Keratinocyte (primary cell): ENCODE data around the gene TEFM. TPM values are rescaled to one million over a fixed set of nuclear protein-coding genes. Genes with fewer than 3 reads are reported as not detected.

Source experiments
- DNase-seq: peaks from one replicate; pipeline ENCODE4 v3.0.0-alpha.2; 2011; ENCODE audit warnings: low read depth, missing footprints, low spot score
- FAIRE-seq: peaks from 2 replicates; lab custom pipeline; 2011; peaks lifted over from hg19 to GRCh38; lab: Jason Lieb, UNC
- H2AFZ ChIP-seq: 2 replicates; pipeline ENCODE4 v1.6.0; 2012; ENCODE audit warnings: low read length, control low read depth, inconsistent platforms; ENCODE audit not compliant: control insufficient read depth
- H3K27ac ChIP-seq: 2 replicates; pipeline ENCODE4 v1.5.1; 2011; ENCODE audit warnings: low read length; ENCODE audit not compliant: control insufficient read depth, insufficient read depth
- H3K27me3 ChIP-seq: 3 replicates; pipeline ENCODE4 v1.6.0; 2011; ENCODE audit warnings: low read length; ENCODE audit not compliant: control insufficient read depth, insufficient read depth; ENCODE audit errors: extremely low read depth
- H3K36me3 ChIP-seq, 2 experiments: 2 replicates in 1 of 2; 3 replicates in 1 of 2; pipeline ENCODE4 v1.5.1; 2011; ENCODE audit warnings: low read length in 2 of 2, mild to moderate bottlenecking in 1 of 2; ENCODE audit not compliant: control insufficient read depth in 2 of 2, insufficient read depth in 2 of 2; ENCODE audit errors: extremely low read depth in 1 of 2
- H3K4me1 ChIP-seq: 3 replicates; pipeline ENCODE4 v1.5.1; 2011; ENCODE audit warnings: low read length; ENCODE audit not compliant: control insufficient read depth, insufficient read depth; ENCODE audit errors: extremely low read depth
- H3K4me2 ChIP-seq: 3 replicates; pipeline ENCODE4 v1.6.0; 2011; ENCODE audit warnings: low read depth, low read length; ENCODE audit not compliant: control insufficient read depth, insufficient read depth; ENCODE audit errors: extremely low read depth
- H3K4me3 ChIP-seq, 3 experiments: fragments of 200-600 bp in 1 of 3; sonication (generic) in 1 of 3; 2 replicates in 2 of 3; 3 replicates in 1 of 3; pipeline ENCODE4 v1.5.1; 2011 to 2016; ENCODE audit warnings: low read length in 3 of 3, mild to moderate bottlenecking in 3 of 3, control low read depth in 2 of 3, inconsistent platforms in 1 of 3, low read depth in 1 of 3, mixed read lengths in 1 of 3, mixed run types in 1 of 3, moderate library complexity in 1 of 3; ENCODE audit not compliant: control insufficient read depth in 2 of 3, insufficient read depth in 2 of 3; ENCODE audit errors: extremely low read depth in 1 of 3
- H3K79me2 ChIP-seq: 2 replicates; pipeline ENCODE4 v1.6.0; 2012; ENCODE audit warnings: low read length; ENCODE audit not compliant: control insufficient read depth, insufficient read depth
- H3K9ac ChIP-seq: 3 replicates; pipeline ENCODE4 v1.6.0; 2011; ENCODE audit warnings: low read length; ENCODE audit not compliant: control insufficient read depth, insufficient read depth; ENCODE audit errors: extremely low read depth
- H3K9me1 ChIP-seq: 3 replicates; pipeline ENCODE4 v1.6.0; 2011; ENCODE audit warnings: low read length; ENCODE audit not compliant: control insufficient read depth, insufficient read depth; ENCODE audit errors: extremely low read depth
- H3K9me3 ChIP-seq: 2 replicates; pipeline ENCODE4 v1.5.1; 2012; ENCODE audit warnings: low read depth, low read length; ENCODE audit not compliant: control insufficient read depth
- H4K20me1 ChIP-seq: 3 replicates; pipeline ENCODE4 v1.6.0; 2011; ENCODE audit warnings: low read length; ENCODE audit not compliant: control insufficient read depth, insufficient read depth; ENCODE audit errors: extremely low read depth
- CTCF ChIP-seq, 3 experiments: IDR thresholded peaks in 1 of 3; conservative IDR thresholded peaks in 1 of 3; optimal IDR thresholded peaks in 1 of 3; 2 replicates in 2 of 3; 3 replicates in 1 of 3; pipeline versions ENCODE3 to v1.5.1; 2011; ENCODE audit warnings: low read length in 3 of 3, mild to moderate bottlenecking in 3 of 3, moderate library complexity in 2 of 3, control low read depth in 1 of 3, inconsistent platforms in 1 of 3; ENCODE audit not compliant: insufficient read depth in 2 of 3; ENCODE audit errors: extremely low read depth in 1 of 3
- EZH2 ChIP-seq: IDR thresholded peaks from one replicate; pipeline ENCODE4 v1.6.1; 2012; ENCODE audit warnings: inconsistent platforms, mild to moderate bottlenecking, low read length, moderate library complexity
- dilution Hi-C: fragments of 300-500 bp; cut with MboI; formaldehyde crosslinking; loops from one replicate; pipeline ENCODE4 v1.7.0; 2020; ENCODE audit warnings: low sequenced_read_pairs; ENCODE audit not compliant: extremely low pct_ligation_motif_present
- polyA plus RNA-seq, 5 experiments: library from polyadenylated mRNA; depleted of rRNA in 3 of 5; stranded (reverse) in 3 of 5; stranded (forward) in 1 of 5; unstranded in 1 of 5; fragments of >200 nt; gene quantifications; 1 replicate in 1 of 5; 2 replicates in 3 of 5; 3 replicates in 1 of 5; pipeline versions ENCODE4 v1.2.1 to v1.2.3, GENCODE V29; 2011 to 2012; ENCODE audit warnings: missing spikeins in 2 of 5, low read depth in 1 of 5, low replicate concordance in 1 of 5

Gene TEFM
- polyA plus RNA-seq, 1 donor (not counting 4 experiments of a cell fraction or from before 2014, with no cell fraction given) = 16.9 TPM

- TF ChIP-seq CTCF (optimal IDR thresholded peaks at IDR 0.05 in 1 of 3, IDR thresholded peaks at IDR 0.05 in 1 of 3, conservative IDR thresholded peaks at IDR 0.05 in 1 of 3; ENCODE audit: extremely low read depth in 1 of 3, insufficient read depth in 2 of 3, low read length in 3 of 3) (no peak), EZH2 (no peak)
- H3K9me1 ChIP-seq = no peaks in the 10 kb centered on the region
- H3K4me2 ChIP-seq = no peak overlapping the region
- no peak overlapping the region for H3K4me3 ChIP-seq
- H3K9me3 ChIP-seq = no peaks in the 10 kb centered on the region
- H3K4me1 ChIP-seq = no peaks in the 10 kb centered on the region
- DNase-seq (no peak), FAIRE-seq (no peak)
- no peak overlapping the region for H3K27ac ChIP-seq
- H4K20me1 ChIP-seq = no peaks in the 10 kb centered on the region
- no peaks in the 10 kb centered on the region for H3K79me2 ChIP-seq
- H3K36me3 ChIP-seq = no peaks in the 10 kb centered on the region
- H3K27me3 ChIP-seq = no peaks in the 10 kb centered on the region
- H3K9ac ChIP-seq = no peak overlapping the region
- no peak overlapping the region for H2AFZ ChIP-seq
- dilution Hi-C loops = no loop called here
Measured at GRCh38 chr17:30929081-30929633, 23.1 kb upstream of the TEFM start.

GRCh38 chr17:30928584-30928983 lies 22.5 kb upstream of the TEFM start:
- H2AFZ ChIP-seq = no peak overlapping the region
- no peak overlapping the region for H3K9ac ChIP-seq
- no peaks in the 10 kb centered on the region for H3K36me3 ChIP-seq
- no peaks in the 10 kb centered on the region for H3K79me2 ChIP-seq
- no peak overlapping the region for H3K4me3 ChIP-seq
- DNase-seq (no peak), FAIRE-seq (no peak)
- no peaks in the 10 kb centered on the region for H3K9me1 ChIP-seq
- peaks cover 4% of the 10 kb centered on the region for H3K27me3 ChIP-seq
- dilution Hi-C loops = no loop called here
- H4K20me1 ChIP-seq = no peaks in the 10 kb centered on the region
- H3K9me3 ChIP-seq = no peaks in the 10 kb centered on the region
- H3K4me1 ChIP-seq = no peaks in the 10 kb centered on the region
- no peak overlapping the region for H3K4me2 ChIP-seq
- H3K27ac ChIP-seq = no peak overlapping the region
- TF ChIP-seq EZH2 (no peak), CTCF (optimal IDR thresholded peaks at IDR 0.05 in 1 of 3, IDR thresholded peaks at IDR 0.05 in 1 of 3, conservative IDR thresholded peaks at IDR 0.05 in 1 of 3; ENCODE audit: extremely low read depth in 1 of 3, insufficient read depth in 2 of 3, low read length in 3 of 3) (no peak)
